ENCODE data around the gene DNM3.

The DNM3 gene

DNA sequence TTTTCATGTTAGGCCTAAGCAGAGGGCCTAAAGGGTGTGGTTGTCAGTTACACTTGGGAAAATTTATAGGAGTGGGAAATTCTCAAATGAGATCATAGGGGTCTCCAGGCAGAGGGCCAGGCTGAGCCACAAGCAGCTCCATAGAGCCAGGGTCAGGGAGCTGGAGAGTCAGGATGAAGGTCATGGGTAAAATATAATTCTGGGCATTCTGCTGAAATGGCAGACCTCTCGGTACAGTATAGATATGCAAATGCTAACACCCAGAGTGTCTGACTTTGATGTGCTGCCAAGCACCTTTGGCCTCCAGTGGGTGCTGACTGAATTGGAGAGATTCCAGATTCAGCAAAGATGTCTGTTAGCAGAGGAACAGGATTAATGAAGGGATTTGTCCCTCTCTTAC lies 40.1 kb downstream of the DNM3 start:
- Histone ChIP-seq H3K9me3 (ENCODE audit: control insufficient read depth, low read length) (no peaks in the 10 kb centered on the region), H3K4me1 (ENCODE audit: control insufficient read depth, insufficient read depth, low read length) (no peaks in the 10 kb centered on the region), H3K36me3 (ENCODE audit: control insufficient read depth, insufficient read depth, low read length) (no peaks in the 10 kb centered on the region), H3K27me3 (ENCODE audit: control insufficient read depth, insufficient read depth, low read length) (no peaks in the 10 kb centered on the region), H3K9ac (ENCODE audit: low read length) (no peak overlapping the region), H3K4me3 (ENCODE audit: low read length) (no peak overlapping the region)

DNA sequence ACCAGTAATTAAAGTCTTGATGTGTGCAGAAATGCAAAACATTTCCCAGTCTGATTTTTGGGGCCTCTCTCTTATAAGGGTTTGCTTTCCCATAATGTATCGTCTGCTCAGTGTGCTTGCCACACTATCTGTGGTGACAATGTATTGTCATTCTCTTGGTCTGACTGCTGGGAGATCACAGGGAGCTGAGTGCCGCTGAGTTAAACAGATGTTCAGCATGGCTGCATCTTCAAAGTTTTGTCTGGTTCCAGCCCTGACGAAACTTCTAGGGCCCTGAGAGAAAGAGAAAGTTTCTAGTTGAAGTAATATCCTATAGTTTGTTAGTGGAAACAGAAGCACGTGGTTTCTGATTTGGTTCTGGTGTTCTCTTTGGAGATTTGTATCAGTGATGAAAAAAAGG lies 42.6 kb downstream of the DNM3 start:
- Histone ChIP-seq H3K9me3 (ENCODE audit: control insufficient read depth, low read length) (no peaks in the 10 kb centered on the region), H3K9ac (ENCODE audit: low read length) (no peak overlapping the region), H3K36me3 (ENCODE audit: control insufficient read depth, insufficient read depth, low read length) (no peaks in the 10 kb centered on the region), H3K4me1 (ENCODE audit: control insufficient read depth, insufficient read depth, low read length) (no peaks in the 10 kb centered on the region), H3K4me3 (ENCODE audit: low read length) (no peak overlapping the region), H3K27me3 (ENCODE audit: control insufficient read depth, insufficient read depth, low read length) (no peaks in the 10 kb centered on the region)

DNA sequence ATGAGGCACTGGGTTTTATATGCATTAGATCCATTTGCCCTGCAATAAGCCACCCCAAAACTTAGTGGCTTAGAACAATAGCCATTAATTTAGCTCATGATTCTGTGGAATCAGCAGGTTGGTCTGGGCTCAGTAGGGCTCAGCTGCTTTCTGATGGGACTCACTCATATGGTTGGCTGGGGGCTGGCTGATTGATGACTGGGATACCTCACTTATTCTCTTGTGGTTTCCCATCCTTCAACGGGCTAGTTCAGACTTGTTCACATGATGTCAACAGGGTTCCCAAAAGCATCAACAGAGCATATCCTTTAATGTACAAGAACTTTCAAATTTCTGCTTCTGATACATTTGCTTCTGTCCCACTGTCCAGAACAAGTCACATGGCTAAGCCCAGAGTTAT lies 43.2 kb downstream of the DNM3 start:
- Histone ChIP-seq H3K27me3 (ENCODE audit: control insufficient read depth, insufficient read depth, low read length) (no peaks in the 10 kb centered on the region), H3K36me3 (ENCODE audit: control insufficient read depth, insufficient read depth, low read length) (no peaks in the 10 kb centered on the region), H3K4me1 (ENCODE audit: control insufficient read depth, insufficient read depth, low read length) (no peaks in the 10 kb centered on the region), H3K4me3 (ENCODE audit: low read length) (no peak overlapping the region), H3K9me3 (ENCODE audit: control insufficient read depth, low read length) (no peaks in the 10 kb centered on the region), H3K9ac (ENCODE audit: low read length) (no peak overlapping the region)

DNA sequence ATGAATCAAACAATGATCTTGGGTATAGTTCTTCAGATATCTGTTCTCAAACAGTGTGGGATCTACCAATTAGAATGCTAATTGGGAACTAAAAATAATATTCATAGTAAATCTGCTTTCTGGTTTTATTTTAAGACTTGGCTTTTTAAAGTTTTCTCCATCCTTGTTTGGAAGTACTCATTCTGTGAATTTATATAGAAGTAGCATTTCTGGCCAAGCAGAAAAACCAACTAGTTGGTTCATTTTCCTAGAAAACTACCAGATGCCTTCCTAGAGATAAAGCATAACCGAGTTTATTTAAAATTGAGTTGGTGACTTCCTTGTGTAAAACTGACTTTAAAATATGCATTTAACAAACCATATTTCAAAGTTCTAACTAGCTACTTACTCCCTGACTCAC lies 48.8 kb downstream of the DNM3 start:
- Histone ChIP-seq H3K4me1 (ENCODE audit: control insufficient read depth, insufficient read depth, low read length) (no peaks in the 10 kb centered on the region), H3K36me3 (ENCODE audit: control insufficient read depth, insufficient read depth, low read length) (no peaks in the 10 kb centered on the region), H3K27me3 (ENCODE audit: control insufficient read depth, insufficient read depth, low read length) (no peaks in the 10 kb centered on the region), H3K9ac (ENCODE audit: low read length) (no peak overlapping the region), H3K4me3 (ENCODE audit: low read length) (no peak overlapping the region), H3K9me3 (ENCODE audit: control insufficient read depth, low read length) (no peaks in the 10 kb centered on the region)

DNA sequence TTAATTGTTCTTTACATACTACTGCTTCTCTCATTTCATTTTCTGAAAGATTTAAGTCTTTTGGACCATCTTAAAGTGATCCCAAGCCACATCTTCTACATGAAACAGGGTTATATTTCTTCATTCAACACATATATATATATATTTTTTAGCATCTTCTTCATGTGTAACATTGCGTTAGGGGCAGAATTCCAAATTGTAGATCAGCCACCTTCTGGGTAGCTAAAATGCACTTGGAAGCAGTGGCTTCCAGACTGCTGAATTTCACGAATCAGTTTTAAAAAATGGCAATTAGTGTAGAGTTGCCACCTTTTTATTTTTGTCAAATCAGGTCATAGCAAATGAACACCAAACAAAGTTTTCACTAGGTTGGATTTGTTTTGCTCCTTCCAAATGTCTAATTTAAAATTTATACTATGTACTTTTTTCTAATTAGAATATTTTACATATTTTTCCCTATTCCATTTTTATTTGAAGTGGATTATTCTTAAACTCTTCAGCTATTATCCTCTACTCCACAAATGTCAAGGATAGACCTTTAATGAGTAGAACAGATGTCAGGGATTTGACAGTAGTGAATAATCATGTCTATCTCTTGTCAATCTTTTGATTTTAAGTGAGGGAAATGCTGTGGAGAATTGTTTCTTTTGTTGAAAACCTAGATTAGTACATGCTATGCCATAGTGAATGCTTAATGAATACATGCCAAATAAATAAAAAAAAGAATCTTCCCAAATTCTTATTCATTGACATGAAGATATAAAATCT lies 55.8 kb downstream of the DNM3 start:
- Histone ChIP-seq H3K4me1 (ENCODE audit: control insufficient read depth, insufficient read depth, low read length) (no peaks in the 10 kb centered on the region), H3K4me3 (ENCODE audit: low read length) (no peak overlapping the region), H3K9ac (ENCODE audit: low read length) (no peak overlapping the region), H3K27me3 (ENCODE audit: control insufficient read depth, insufficient read depth, low read length) (no peaks in the 10 kb centered on the region), H3K36me3 (ENCODE audit: control insufficient read depth, insufficient read depth, low read length) (no peaks in the 10 kb centered on the region), H3K9me3 (ENCODE audit: control insufficient read depth, low read length) (no peaks in the 10 kb centered on the region)

DNA sequence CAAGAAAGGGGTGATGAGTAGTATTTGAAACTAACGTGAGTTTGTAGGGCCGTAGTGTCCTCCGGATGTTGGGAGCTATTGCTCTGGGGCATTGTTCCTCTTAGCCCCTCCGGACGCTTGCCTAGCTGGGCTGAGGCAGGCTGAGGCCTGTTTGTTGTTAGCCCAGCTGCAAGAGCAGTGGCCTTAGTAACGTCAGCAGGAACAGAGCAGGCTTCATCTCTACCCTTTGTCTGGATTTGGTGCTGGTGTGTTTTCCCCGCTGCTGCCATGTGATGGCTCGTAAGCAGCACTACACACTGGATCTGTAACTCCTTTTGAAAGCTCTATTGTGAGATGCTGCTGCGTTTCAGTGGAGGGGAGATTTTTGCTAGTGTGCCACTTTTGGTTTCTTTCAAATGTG lies 57.6 kb downstream of the DNM3 start:
- Histone ChIP-seq H3K4me3 (ENCODE audit: low read length) (no peak overlapping the region), H3K4me1 (ENCODE audit: control insufficient read depth, insufficient read depth, low read length) (no peaks in the 10 kb centered on the region), H3K9ac (ENCODE audit: low read length) (no peak overlapping the region), H3K27me3 (ENCODE audit: control insufficient read depth, insufficient read depth, low read length) (no peaks in the 10 kb centered on the region), H3K9me3 (ENCODE audit: control insufficient read depth, low read length) (no peaks in the 10 kb centered on the region), H3K36me3 (ENCODE audit: control insufficient read depth, insufficient read depth, low read length) (no peaks in the 10 kb centered on the region)

DNA sequence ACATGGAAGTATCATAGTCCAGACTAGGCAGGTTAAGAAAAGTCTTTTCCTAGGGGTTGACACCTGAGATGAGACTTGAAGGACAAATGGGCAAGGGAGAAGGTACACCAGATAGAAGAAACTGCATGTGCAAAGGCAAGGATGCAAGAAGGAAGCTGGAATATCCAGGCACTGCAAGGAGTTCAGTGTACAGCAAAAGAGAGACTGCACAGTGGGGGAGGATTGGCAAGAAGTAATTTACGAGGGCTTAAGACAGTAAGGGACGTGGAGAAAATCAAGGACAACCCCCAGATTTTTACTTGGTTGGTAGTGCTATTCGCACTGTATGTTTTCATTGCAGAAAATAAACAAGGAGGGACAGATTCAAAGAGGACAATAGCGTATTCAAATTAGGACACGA lies 58.5 kb downstream of the DNM3 start:
- H3K4me1 ChIP-seq (ENCODE audit: control insufficient read depth, insufficient read depth, low read length), result no peaks in the 10 kb centered on the region
- no peak overlapping the region for H3K9ac ChIP-seq (ENCODE audit: low read length)
- H3K9me3 ChIP-seq (ENCODE audit: control insufficient read depth, low read length), result no peaks in the 10 kb centered on the region
- H3K27me3 ChIP-seq (ENCODE audit: control insufficient read depth, insufficient read depth, low read length), result no peaks in the 10 kb centered on the region
- H3K4me3 ChIP-seq (ENCODE audit: low read length), result no peak overlapping the region
- H3K36me3 ChIP-seq (ENCODE audit: control insufficient read depth, insufficient read depth, low read length), result no peaks in the 10 kb centered on the region

DNA sequence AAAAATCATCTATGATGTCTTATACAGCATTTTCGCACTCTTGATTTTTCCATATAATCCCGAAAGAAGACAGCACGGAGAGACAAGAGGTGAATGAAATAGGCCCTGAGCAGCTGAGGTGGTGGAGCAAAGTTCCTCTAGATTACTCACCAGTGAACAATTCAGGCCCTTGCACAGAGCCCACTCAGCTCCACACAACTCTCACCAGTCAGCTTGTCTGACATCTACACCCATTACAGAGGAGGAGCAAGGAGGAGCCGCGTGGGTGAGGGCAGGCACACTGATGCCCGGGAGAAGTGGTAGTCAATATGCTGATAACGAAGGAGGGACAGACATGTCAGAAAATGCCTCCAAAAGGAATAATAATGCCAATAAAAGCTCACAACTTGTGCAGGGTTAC lies 59.9 kb downstream of the DNM3 start:
- Histone ChIP-seq H3K4me3 (ENCODE audit: low read length) (no peak overlapping the region), H3K4me1 (ENCODE audit: control insufficient read depth, insufficient read depth, low read length) (no peaks in the 10 kb centered on the region), H3K36me3 (ENCODE audit: control insufficient read depth, insufficient read depth, low read length) (no peaks in the 10 kb centered on the region), H3K9me3 (ENCODE audit: control insufficient read depth, low read length) (no peaks in the 10 kb centered on the region), H3K27me3 (ENCODE audit: control insufficient read depth, insufficient read depth, low read length) (no peaks in the 10 kb centered on the region), H3K9ac (ENCODE audit: low read length) (no peak overlapping the region)

DNA sequence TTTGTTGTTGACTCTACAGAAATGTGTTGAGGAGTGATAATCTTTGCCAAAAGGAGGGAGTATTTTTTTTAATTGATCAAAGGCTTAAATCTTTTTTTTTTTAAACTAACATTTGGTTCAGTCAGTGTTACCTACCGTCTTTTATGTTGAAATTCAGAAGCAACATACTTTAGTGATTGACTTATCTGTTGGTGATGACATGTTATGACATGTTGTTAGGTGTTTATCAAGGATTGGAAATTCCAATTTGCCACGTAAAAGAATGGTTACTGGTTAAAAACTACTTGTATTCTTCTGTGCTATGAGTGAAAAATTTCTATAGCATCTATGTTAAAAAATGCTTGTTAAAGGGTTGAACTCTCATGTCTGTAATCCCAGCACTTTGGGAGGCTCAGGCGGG lies 61.2 kb downstream of the DNM3 start:
- Histone ChIP-seq H3K9ac (ENCODE audit: low read length) (peak overlapping the region; percentile 12), H3K4me1 (ENCODE audit: control insufficient read depth, insufficient read depth, low read length) (no peaks in the 10 kb centered on the region), H3K36me3 (ENCODE audit: control insufficient read depth, insufficient read depth, low read length) (no peaks in the 10 kb centered on the region), H3K9me3 (ENCODE audit: control insufficient read depth, low read length) (no peaks in the 10 kb centered on the region), H3K4me3 (ENCODE audit: low read length) (no peak overlapping the region), H3K27me3 (ENCODE audit: control insufficient read depth, insufficient read depth, low read length) (no peaks in the 10 kb centered on the region)

DNA sequence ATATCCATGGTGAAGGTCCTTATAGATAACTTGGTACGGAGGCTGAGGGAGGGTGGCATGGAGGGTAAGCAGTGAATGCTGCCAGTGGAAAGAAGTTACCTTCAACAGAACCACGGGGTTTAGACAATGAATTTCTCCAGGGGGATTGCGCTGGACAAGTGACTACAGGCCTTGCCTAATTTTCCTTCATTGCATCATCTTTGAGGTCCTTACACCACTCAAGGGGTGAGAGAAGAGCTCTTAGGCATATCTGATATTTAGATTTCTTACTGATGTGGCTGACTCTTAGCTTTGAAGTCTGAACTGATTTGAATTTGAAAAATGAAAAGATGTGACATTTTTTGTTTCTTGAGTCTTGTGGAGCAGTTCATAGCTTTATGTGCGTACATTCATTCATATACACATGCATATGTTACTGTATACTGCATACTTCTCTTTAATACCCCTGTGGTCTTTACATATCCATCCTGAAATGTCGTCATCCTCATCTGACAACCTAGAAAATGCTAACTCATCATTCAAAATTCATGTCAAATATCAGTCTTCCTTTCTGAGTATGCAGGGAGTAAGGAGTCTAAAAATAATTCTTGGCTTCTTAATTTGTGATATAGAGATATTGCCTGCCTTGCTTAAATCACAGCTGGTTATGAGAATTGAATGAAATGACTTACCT lies 63.6 kb downstream of the DNM3 start:
- no peaks in the 10 kb centered on the region for H3K36me3 ChIP-seq (ENCODE audit: control insufficient read depth, insufficient read depth, low read length)
- no peak overlapping the region for H3K9ac ChIP-seq (ENCODE audit: low read length)
- no peaks in the 10 kb centered on the region for H3K27me3 ChIP-seq (ENCODE audit: control insufficient read depth, insufficient read depth, low read length)
- H3K4me3 ChIP-seq (ENCODE audit: low read length), result no peak overlapping the region
- no peaks in the 10 kb centered on the region for H3K4me1 ChIP-seq (ENCODE audit: control insufficient read depth, insufficient read depth, low read length)
- H3K9me3 ChIP-seq (ENCODE audit: control insufficient read depth, low read length), result no peaks in the 10 kb centered on the region

DNA sequence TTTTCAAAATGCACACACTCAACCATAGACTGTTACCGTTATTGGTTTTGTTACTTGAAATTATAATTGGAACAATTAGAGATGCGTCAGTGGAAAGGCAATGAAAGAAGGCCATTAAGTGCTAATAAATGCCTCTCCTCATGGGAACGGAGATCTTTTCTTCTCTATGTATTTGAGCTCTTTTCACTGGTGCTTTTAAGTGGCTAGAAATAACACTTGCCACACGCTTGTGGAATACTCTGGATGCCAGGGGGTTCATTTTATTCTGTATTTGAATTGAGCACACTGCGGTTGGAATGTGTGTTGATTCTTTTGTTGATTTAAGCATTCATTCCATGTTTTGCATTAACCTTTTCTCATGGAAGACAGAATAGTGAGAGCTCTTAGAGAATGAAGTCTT lies 68.4 kb downstream of the DNM3 start:
- peaks cover 14% of the 10 kb centered on the region for H3K4me1 ChIP-seq (ENCODE audit: control insufficient read depth, insufficient read depth, low read length)
- H3K9ac ChIP-seq (ENCODE audit: low read length), result no peak overlapping the region
- no peaks in the 10 kb centered on the region for H3K27me3 ChIP-seq (ENCODE audit: control insufficient read depth, insufficient read depth, low read length)
- H3K36me3 ChIP-seq (ENCODE audit: control insufficient read depth, insufficient read depth, low read length), result no peaks in the 10 kb centered on the region
- H3K4me3 ChIP-seq (ENCODE audit: low read length), result no peak overlapping the region
- no peaks in the 10 kb centered on the region for H3K9me3 ChIP-seq (ENCODE audit: control insufficient read depth, low read length)

DNA sequence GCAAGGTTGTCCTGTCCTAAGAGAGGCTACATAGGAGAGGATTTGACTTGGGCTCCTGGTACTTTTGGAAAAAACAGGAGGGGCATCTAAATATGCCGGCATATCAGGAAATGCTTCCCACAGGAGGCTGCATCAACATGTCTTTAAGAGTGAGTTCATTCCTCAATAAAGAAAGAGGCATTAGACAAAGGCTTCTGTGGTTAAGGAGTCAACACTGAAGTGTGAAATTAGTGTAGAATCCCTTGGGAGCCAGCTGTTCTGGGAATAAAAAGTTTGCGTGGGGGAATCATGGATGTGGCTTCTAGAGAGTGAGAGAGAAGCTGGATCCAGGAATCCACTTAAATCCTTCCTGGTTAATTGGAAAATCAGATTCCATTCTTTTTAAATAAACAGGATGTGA lies 69.5 kb downstream of the DNM3 start:
- Histone ChIP-seq H3K27me3 (ENCODE audit: control insufficient read depth, insufficient read depth, low read length) (no peaks in the 10 kb centered on the region), H3K4me3 (ENCODE audit: low read length) (no peak overlapping the region), H3K36me3 (ENCODE audit: control insufficient read depth, insufficient read depth, low read length) (no peaks in the 10 kb centered on the region), H3K9me3 (ENCODE audit: control insufficient read depth, low read length) (no peaks in the 10 kb centered on the region), H3K9ac (ENCODE audit: low read length) (no peak overlapping the region), H3K4me1 (ENCODE audit: control insufficient read depth, insufficient read depth, low read length) (peaks cover 14% of the 10 kb centered on the region)

Data from mucosa of stomach (tissue), 1 donor.